NCI-H2107 (cell line): ENCODE measurements around the gene FARS2.

Experiments used
- DNase-seq: peaks from one replicate; lab custom pipeline; 2025; lab: John Stamatoyannopoulos, UW

The FARS2 gene

GRCh38 chr6:5729080-5729434, 467.7 kb downstream of the FARS2 start:
- DNase-seq, result peak; percentile 18

GRCh38 chr6:5729813-5730517, 468.7 kb downstream of the FARS2 start:
- no peak for DNase-seq

- no peak for DNase-seq
These were observed 469.4 kb downstream of the FARS2 start for GRCh38 chr6:5730585-5731263.

DNA sequence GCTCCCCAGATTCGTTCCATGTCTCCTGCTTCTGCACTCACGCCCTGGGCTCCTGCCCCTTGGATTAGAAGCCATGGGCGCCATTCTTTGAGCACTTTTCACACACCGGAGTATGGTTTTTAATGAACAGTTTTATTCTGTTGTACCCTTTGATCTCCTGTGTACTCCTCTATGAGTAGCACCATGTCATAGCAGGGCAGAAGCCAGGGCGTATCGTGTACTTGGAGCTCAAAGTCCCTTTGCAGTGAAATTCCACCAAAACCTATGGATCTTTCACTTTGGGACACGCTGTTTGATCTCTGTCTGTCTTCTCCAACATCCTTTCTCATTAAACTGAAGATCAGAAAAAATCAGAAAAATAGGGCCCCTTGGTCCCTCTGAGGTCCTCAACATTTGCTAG, 470.1 kb downstream of the FARS2 start:
- no peak for DNase-seq

GRCh38 chr6:5732496-5732895, 471.2 kb downstream of the FARS2 start:
- DNase-seq, result no peak

- no peak for DNase-seq
These were observed 474.9 kb downstream of the FARS2 start for GRCh38 chr6:5736016-5736738.

- no peak for DNase-seq
These were observed 476.1 kb downstream of the FARS2 start for GRCh38 chr6:5737460-5737859.

GRCh38 chr6:5738211-5738610, 476.9 kb downstream of the FARS2 start:
- no peak for DNase-seq

DNA sequence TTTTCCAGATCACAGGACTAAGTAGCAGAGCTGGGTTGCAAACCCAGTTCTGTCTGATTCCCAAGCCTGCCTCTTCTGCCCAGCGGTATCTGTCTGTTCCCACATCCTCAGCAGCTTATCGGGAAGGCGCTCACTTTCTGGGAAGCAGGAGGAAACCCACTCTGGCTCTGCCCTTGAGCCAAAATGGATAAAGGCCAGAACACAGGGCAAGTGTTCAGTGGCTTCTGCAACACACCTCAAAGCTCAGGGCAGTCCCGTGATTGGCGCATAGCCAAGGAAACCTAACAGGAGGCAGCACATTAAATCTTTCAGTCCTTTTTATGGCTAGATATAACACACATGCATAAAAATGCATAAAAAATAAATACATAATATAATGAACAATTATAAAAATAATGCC, 483.2 kb downstream of the FARS2 start:
- DNase-seq, result no peak

DNA sequence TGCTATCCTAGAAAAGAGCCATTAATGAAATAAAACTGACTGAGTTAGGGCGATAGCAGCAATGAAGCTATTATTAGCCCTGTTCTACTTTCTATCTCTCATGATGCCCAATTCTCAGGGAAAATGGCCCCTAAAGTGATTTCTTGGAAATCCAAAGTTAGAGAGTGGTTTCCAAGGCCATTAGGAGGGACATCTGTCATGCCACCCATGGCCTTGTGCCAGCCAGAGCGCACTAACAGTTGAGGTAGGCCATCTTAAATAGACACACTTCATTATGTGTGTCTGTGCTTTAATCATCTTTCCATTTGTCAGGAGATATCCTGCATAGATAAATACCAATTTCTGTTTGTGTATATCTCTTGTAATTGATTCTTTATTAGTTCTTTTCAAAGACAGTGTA, 483.8 kb downstream of the FARS2 start:
- DNase-seq, result no peak

DNA sequence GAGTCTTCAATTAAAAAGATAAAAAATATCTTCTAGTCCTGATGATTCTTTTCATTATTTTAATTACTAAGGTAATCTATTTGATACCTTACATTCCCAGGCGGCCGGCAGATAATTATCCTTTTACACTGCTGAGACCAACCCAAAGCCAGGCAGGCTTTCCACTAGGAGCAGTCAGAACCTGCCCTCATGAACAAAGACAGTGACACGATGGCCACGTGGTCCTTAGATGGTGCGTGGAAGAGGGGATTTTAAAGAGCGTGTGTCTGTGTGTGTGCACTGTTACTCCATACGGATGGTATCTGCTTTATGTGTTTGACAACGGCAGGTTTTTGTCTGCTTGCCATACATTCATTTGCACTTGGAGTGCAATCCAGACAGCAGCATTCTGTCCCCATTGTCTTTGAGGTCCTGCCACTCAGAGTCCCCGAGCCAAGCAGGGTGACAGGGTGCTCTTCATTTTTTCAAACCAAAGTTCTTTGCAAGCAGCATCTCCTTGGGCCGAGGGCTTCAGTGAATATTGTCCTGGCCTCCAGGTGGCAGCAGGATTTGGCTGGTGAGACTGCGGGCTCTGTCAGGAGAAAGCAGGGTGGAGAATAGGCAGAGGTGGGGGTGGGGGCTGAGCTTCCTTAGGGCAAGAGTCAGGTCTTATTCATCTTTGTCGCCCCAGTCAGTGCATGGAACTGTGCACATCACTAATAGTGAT, 484.9 kb downstream of the FARS2 start:
- DNase-seq, result no peak

DNA sequence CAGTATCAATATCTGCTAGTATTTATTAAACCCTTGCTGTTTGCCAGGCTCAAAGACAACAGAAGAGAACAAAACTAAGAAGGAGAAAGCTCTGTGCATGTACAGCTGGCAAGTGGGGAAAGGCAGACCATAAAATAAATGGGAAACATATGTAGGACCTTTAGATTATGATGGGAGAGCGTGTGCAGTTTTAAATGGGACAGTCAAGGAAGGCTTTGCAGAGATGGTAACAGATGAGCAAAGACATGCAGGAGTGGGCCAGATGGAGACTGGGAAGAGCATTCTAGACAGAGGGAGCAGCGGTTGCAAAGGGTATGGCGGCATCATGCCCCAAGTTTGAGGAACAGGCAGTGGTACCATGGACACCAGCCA, 485.4 kb downstream of the FARS2 start:
- no peak for DNase-seq

DNA sequence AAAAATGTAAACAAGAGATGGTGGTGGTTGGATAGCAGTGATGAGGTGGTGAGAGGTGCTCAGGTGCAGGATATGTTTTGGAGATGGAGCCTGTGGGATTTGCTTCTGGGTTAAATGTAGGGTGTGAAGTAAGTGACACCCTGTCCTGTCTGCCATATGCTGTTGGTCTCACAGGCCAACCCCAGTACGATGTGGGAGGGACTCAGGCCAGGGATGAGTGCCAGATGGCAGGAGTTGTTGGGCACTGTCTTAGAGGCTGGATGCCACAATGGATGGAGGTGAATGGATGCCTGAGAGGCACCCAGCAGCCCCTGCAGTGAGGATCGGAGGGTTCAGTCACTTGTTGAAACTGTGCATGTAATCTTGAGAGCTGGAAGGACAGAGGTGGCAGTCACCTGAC, 486.1 kb downstream of the FARS2 start:
- DNase-seq, result no peak

DNA sequence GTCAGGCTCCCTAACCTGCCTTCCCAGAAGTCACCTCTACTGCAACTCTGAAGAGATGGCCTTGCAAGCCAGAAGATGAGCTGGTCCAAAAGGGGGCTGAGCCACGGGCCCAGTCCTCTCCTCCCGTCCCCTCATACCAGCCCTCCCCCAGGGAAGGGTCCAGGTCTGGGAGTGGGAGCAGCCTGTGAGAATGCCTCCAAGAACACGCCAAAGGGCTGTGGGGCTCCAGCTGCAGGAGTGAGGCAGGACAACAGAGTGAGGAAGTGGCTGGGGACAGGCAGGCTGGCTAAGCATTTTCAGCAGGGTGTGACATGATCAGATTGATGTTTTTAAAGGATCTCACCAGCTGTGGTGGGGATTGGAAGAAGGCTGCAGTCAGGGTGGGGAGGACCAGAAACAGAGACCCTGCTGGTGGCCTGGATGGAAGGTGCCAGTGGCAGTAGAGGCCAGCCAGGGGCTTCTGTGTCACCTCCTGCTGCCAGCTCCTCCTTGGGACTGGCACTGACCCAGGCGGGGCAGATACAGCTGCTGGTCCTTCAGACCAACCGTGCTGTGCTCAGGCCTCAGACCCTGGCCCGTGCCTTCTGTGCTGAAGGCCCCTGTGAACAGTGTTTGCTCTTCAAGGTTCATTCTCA, 487.8 kb downstream of the FARS2 start:
- DNase-seq, result no peak

- no peak for DNase-seq
These were observed 488.4 kb downstream of the FARS2 start for GRCh38 chr6:5749651-5750215.

- no peak for DNase-seq
These were observed 490.4 kb downstream of the FARS2 start for GRCh38 chr6:5751525-5752390.

- peak; percentile 18 for DNase-seq
These were observed 491.0 kb downstream of the FARS2 start for GRCh38 chr6:5752391-5752680.

GRCh38 chr6:5753209-5753608, 491.9 kb downstream of the FARS2 start:
- no peak for DNase-seq

DNA sequence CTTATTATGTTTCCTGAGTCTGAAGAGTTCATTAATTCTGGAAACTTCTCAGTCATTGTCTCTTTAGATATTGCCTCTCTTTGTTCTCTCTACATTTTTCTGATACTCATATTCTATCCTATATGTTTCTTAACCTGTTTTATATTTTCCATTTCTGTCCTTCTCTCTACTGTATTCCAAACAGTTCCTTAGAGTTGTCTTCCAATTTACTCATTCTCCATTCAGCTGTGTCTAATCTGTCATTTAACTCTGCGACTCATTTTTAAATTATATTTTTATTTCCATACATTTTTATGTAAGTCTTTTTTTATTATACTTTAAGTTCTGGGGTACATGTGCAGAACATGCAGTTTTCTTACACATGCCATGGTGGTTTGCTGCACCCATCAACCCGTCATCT, 493.6 kb downstream of the FARS2 start:
- DNase-seq, result no peak

DNA sequence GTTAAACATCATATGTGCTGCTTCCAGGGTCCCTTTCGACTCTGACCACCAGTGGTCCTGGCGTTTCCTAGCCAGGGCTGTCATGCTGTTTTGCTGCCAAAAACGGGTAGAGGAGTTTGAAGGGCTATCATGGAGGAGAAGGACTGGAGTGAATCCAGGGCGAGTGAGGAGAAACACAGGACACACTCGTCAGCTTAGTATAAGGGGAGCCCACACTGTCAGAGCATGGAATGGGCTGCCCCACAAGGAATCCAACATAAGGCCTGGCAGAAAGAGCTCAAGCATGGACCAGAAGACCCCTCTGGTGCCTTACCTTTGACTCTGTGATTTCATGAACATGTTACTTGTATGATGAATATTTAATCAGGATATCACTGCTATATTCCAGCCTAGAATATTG, 498.3 kb downstream of the FARS2 start:
- DNase-seq, result no peak

GRCh38 chr6:5761370-5761769, 500.1 kb downstream of the FARS2 start:
- DNase-seq, result no peak
